Esophagus muscularis mucosa (tissue), 3 donors: ENCODE data around the gene OSBPL1A.

ENCODE experiments used
- CTCF ChIP-seq, 3 experiments: fragments of 200-600 bp in 2 of 3; fragments of 450-650 bp in 1 of 3; sonication (generic) in 2 of 3; IDR thresholded peaks; one replicate each; pipeline ENCODE4 v1.5.1; 2017 to 2019; ENCODE audit warnings: antibody characterized with exemption in 3 of 3, mild to moderate bottlenecking in 2 of 3, moderate library complexity in 1 of 3
- POLR2AphosphoS5 ChIP-seq, 2 donors: sonication (generic); formaldehyde crosslinking; IDR thresholded peaks; one replicate each; pipeline ENCODE4 v1.6.1; 2017; ENCODE audit warnings: antibody characterized with exemption in 2 of 2

GRCh38 chr18:24321071-24321470 lies 76.6 kb downstream of the OSBPL1A start:
- TF ChIP-seq POLR2AphosphoS5 (IDR thresholded peaks at IDR 0.05) (no peak), CTCF (IDR thresholded peaks at IDR 0.05) (no peak)
